H9 (cell line): ENCODE measurements around the gene CTNNBL1. TPM values are rescaled to one million over a fixed set of nuclear protein-coding genes. Genes with fewer than 3 reads are reported as not detected.

Experiments used
- DNase-seq: peaks from one replicate; pipeline ENCODE4 v3.0.0-alpha.2; 2017
- H2AFZ ChIP-seq: one replicate; pipeline ENCODE4 v1.6.1; 2013; ENCODE audit warnings: mild to moderate bottlenecking, low read length, control low read depth, moderate library complexity
- H2AK5ac ChIP-seq: 2 replicates; pipeline ENCODE4 v1.6.1; 2013; ENCODE audit warnings: low read length, control low read depth, mixed read lengths; ENCODE audit not compliant: insufficient read length
- H2BK120ac ChIP-seq: one replicate; pipeline ENCODE4 v1.6.1; 2013; ENCODE audit warnings: low read depth, mild to moderate bottlenecking, low read length, control low read depth, inconsistent platforms; ENCODE audit not compliant: poor library complexity, severe bottlenecking
- H2BK12ac ChIP-seq: 2 replicates; pipeline ENCODE4 v1.6.1; 2013; ENCODE audit warnings: low read length, control low read depth, mixed read lengths, low read depth; ENCODE audit not compliant: insufficient read length
- H2BK15ac ChIP-seq: 2 replicates; pipeline ENCODE4 v1.6.1; 2013; ENCODE audit warnings: low read depth, low read length, control low read depth
- H2BK20ac ChIP-seq: one replicate; pipeline ENCODE4 v1.6.1; 2013; ENCODE audit warnings: low read depth, mild to moderate bottlenecking, low read length, control low read depth, inconsistent platforms; ENCODE audit not compliant: poor library complexity, severe bottlenecking
- H2BK5ac ChIP-seq: 2 replicates; pipeline ENCODE4 v1.6.1; 2013; ENCODE audit warnings: low read length, control low read depth, mixed read lengths; ENCODE audit not compliant: insufficient read length
- H3K14ac ChIP-seq: 2 replicates; pipeline ENCODE4 v1.6.1; 2013; ENCODE audit warnings: low read length, control low read depth; ENCODE audit not compliant: insufficient read depth
- H3K18ac ChIP-seq: 2 replicates; pipeline ENCODE4 v1.6.1; 2013; ENCODE audit warnings: low read depth, mild to moderate bottlenecking, mixed read lengths, low read length, control low read depth; ENCODE audit not compliant: insufficient read length
- H3K23ac ChIP-seq: 2 replicates; pipeline ENCODE4 v1.6.1; 2013; ENCODE audit warnings: low read length, control low read depth, mixed read lengths, low read depth; ENCODE audit not compliant: insufficient read length
- H3K23me2 ChIP-seq: 2 replicates; pipeline ENCODE4 v1.6.1; 2013; ENCODE audit warnings: low read depth, mild to moderate bottlenecking, mixed read lengths, low read length, control low read depth; ENCODE audit not compliant: insufficient read length, poor library complexity, severe bottlenecking
- H3K27ac ChIP-seq: 2 replicates; pipeline ENCODE4 v1.5.1; 2013; ENCODE audit warnings: low read length, control low read depth, mixed read lengths, low read depth; ENCODE audit not compliant: insufficient read length
- H3K27me3 ChIP-seq: 2 replicates; pipeline ENCODE4 v1.6.1; 2013; ENCODE audit warnings: low read length, control low read depth, inconsistent platforms; ENCODE audit not compliant: insufficient read depth
- H3K4ac ChIP-seq: 2 replicates; pipeline ENCODE4 v1.6.1; 2013; ENCODE audit warnings: low read depth, mild to moderate bottlenecking, control low read depth, inconsistent platforms, low read length, moderate library complexity
- H3K4me1 ChIP-seq: 2 replicates; pipeline ENCODE4 v1.6.1; 2013; ENCODE audit warnings: low read length, control low read depth, inconsistent platforms; ENCODE audit not compliant: insufficient read depth
- H3K4me2 ChIP-seq: 2 replicates; pipeline ENCODE4 v1.6.1; 2013; ENCODE audit warnings: low read length, control low read depth, mixed read lengths; ENCODE audit not compliant: insufficient read length, insufficient read depth
- H3K56ac ChIP-seq: 2 replicates; pipeline ENCODE4 v1.6.1; 2013; ENCODE audit warnings: low read depth, mild to moderate bottlenecking, mixed read lengths, low read length, control low read depth; ENCODE audit not compliant: insufficient read length
- H3K79me1 ChIP-seq: 2 replicates; pipeline ENCODE4 v1.6.1; 2013; ENCODE audit warnings: low read depth, mild to moderate bottlenecking, moderate library complexity, low read length, control low read depth, inconsistent platforms; ENCODE audit not compliant: insufficient read depth, poor library complexity, severe bottlenecking
- H3K79me2 ChIP-seq: 2 replicates; pipeline ENCODE4 v1.6.1; 2013; ENCODE audit warnings: low read length, control low read depth, inconsistent platforms; ENCODE audit not compliant: insufficient read depth
- H3K9ac ChIP-seq: 2 replicates; pipeline ENCODE4 v1.6.1; 2013; ENCODE audit warnings: low read length, control low read depth, mixed read lengths; ENCODE audit not compliant: insufficient read length; ENCODE audit errors: extremely low read depth
- H3K9me3 ChIP-seq: one replicate; pipeline ENCODE4 v1.6.1; 2013; ENCODE audit warnings: low read depth, low read length, inconsistent platforms; ENCODE audit not compliant: control insufficient read depth
- H3T11ph ChIP-seq: one replicate; pipeline ENCODE4 v1.6.1; 2013; ENCODE audit warnings: mild to moderate bottlenecking, low read length, control low read depth, inconsistent platforms
- H4K20me1 ChIP-seq: one replicate; pipeline ENCODE4 v1.6.1; 2013; ENCODE audit not compliant: control insufficient read depth, insufficient read length, insufficient read depth
- H4K5ac ChIP-seq: 2 replicates; pipeline ENCODE4 v1.6.1; 2013; ENCODE audit warnings: low read depth, mild to moderate bottlenecking, mixed read lengths, low read length, control low read depth; ENCODE audit not compliant: insufficient read length
- H4K8ac ChIP-seq: replicated peaks from 2 replicates; pipeline ENCODE4 v1.6.1; 2013; ENCODE audit warnings: low read length, control low read depth, mixed read lengths, low read depth; ENCODE audit not compliant: insufficient read length
- H4K91ac ChIP-seq: 2 replicates; pipeline ENCODE4 v1.6.1; 2013; ENCODE audit warnings: low read depth, mild to moderate bottlenecking, moderate library complexity, mixed read lengths, low read length, control low read depth; ENCODE audit not compliant: insufficient read length
- H3K27ac Mint-ChIP-seq, 3 experiments: 2 replicates in 2 of 3; 3 replicates in 1 of 3; pipeline ENCODE4 v1.8.0; 2020 to 2021; ENCODE audit warnings: mixed read lengths in 3 of 3, mild to moderate bottlenecking in 1 of 3, moderate library complexity in 1 of 3
- H3K27me3 Mint-ChIP-seq: 2 replicates; pipeline ENCODE4 v1.8.0; 2021; ENCODE audit warnings: low read depth, mild to moderate bottlenecking, moderate library complexity, mixed read lengths
- H3K36me3 Mint-ChIP-seq, 3 experiments: 2 replicates in 2 of 3; 3 replicates in 1 of 3; pipeline ENCODE4 v1.8.0; 2020 to 2021; ENCODE audit warnings: low read depth in 3 of 3, mixed read lengths in 3 of 3; ENCODE audit not compliant: insufficient read depth in 1 of 3
- H3K4me1 Mint-ChIP-seq, 2 experiments: 2 replicates each; pipeline ENCODE4 v1.8.0; 2020; ENCODE audit warnings: mixed read lengths in 2 of 2
- H3K4me3 Mint-ChIP-seq, 2 experiments: 2 replicates in 1 of 2; 3 replicates in 1 of 2; pipeline ENCODE4 v1.8.0; 2020 to 2021; ENCODE audit warnings: mild to moderate bottlenecking in 2 of 2, mixed read lengths in 2 of 2, moderate library complexity in 1 of 2
- H3K9me3 Mint-ChIP-seq, 2 experiments: 2 replicates in 1 of 2; 3 replicates in 1 of 2; pipeline ENCODE4 v1.8.0; 2020; ENCODE audit warnings: mild to moderate bottlenecking in 2 of 2, mixed read lengths in 2 of 2, moderate library complexity in 1 of 2
- total RNA-seq: library from RNA; stranded (reverse); gene quantifications from 2 replicates; pipeline ENCODE4 v1.2.1, GENCODE V29; 2021
- TF ChIP-seq, protein P1 (sequence below): fragments of 200-600 bp; sonication (generic); conservative IDR thresholded peaks from 3 replicates; pipeline ENCODE4 v1.8.0; 2021; ENCODE audit warnings: antibody characterized with exemption, mild to moderate bottlenecking

Gene CTNNBL1
- total RNA-seq, 1 experiment from 2014 or later, result 67.2 TPM

DNA sequence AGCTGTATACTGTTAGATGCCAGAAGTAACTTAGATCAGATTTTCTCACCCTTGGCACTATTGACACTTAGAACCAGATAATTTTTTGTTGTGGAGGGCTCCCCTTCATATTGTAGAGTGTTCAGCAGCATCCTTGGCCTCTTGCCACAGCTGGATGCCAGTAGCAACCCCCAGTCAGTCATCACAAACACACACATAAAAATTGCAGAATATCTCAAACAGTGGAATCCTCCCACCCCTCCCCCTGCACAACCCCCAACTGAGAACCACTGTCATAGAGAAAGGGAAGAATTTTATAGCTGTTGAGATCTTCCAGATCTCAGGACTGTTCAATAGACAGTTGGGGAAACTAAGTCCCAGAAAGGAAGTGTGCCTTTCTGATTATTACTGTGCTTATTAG, 127.9 kb downstream of the CTNNBL1 start:
- H3K4me3 Mint-ChIP-seq, result no peak overlapping the region
- TF ChIP-seq, protein P1, sequence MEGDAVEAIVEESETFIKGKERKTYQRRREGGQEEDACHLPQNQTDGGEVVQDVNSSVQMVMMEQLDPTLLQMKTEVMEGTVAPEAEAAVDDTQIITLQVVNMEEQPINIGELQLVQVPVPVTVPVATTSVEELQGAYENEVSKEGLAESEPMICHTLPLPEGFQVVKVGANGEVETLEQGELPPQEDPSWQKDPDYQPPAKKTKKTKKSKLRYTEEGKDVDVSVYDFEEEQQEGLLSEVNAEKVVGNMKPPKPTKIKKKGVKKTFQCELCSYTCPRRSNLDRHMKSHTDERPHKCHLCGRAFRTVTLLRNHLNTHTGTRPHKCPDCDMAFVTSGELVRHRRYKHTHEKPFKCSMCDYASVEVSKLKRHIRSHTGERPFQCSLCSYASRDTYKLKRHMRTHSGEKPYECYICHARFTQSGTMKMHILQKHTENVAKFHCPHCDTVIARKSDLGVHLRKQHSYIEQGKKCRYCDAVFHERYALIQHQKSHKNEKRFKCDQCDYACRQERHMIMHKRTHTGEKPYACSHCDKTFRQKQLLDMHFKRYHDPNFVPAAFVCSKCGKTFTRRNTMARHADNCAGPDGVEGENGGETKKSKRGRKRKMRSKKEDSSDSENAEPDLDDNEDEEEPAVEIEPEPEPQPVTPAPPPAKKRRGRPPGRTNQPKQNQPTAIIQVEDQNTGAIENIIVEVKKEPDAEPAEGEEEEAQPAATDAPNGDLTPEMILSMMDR, result no peak
- Histone ChIP-seq H2BK12ac (no peak overlapping the region), H2BK15ac (no peak overlapping the region), H3K4ac (no peak overlapping the region), H2AFZ (no peak overlapping the region), H3K4me2 (no peak overlapping the region), H3K9me3 (no peaks in the 10 kb centered on the region), H3T11ph (no peak overlapping the region), H3K23me2 (no peaks in the 10 kb centered on the region), H3K9ac (no peak overlapping the region), H4K5ac (no peak overlapping the region), H3K23ac (no peak overlapping the region), H3K79me2 (no peaks in the 10 kb centered on the region), H2BK5ac (no peak overlapping the region), H4K8ac (no peak overlapping the region), H3K27me3 (no peaks in the 10 kb centered on the region), H4K20me1 (no peaks in the 10 kb centered on the region), H3K27ac (no peak overlapping the region), H2BK20ac (no peak overlapping the region), H3K79me1 (no peaks in the 10 kb centered on the region), H2AK5ac (no peak overlapping the region), H4K91ac (no peak overlapping the region), H3K14ac (no peak overlapping the region), H2BK120ac (no peak overlapping the region), H3K4me1 (0 out of 2 replicates have a peak, but pooled peaks cover 4% of the 10 kb centered on the region), H3K56ac (no peak overlapping the region), H3K18ac (no peak overlapping the region)
- H3K27me3 Mint-ChIP-seq, result no peaks in the 10 kb centered on the region
- no peak for DNase-seq
- H3K4me1 Mint-ChIP-seq, result peaks cover 41% of the 10 kb centered on the region in 2 experiments
- no peak overlapping the region for H3K27ac Mint-ChIP-seq
- no peaks in the 10 kb centered on the region for H3K9me3 Mint-ChIP-seq
- H3K36me3 Mint-ChIP-seq, result no peaks in the 10 kb centered on the region
